Measurements from ENCODE around the gene TRAF7. TPM values are rescaled to one million over a fixed set of nuclear protein-coding genes. Genes with fewer than 3 reads are reported as not detected.

Gene TRAF7
- total RNA-seq, 1 donor from 2014 or later: 38.8 TPM

GRCh38 chr16:2147981-2148671 lies 7.5 kb upstream of the TRAF7 start, which contains the start of gene RAB26:
Gene RAB26 (plus strand): TSS chr16:2148625. CDS start chr16:2148784, 159 bp downstream.
- Histone ChIP-seq H3K4me1 (peaks cover 55% of the 10 kb centered on the region), H3K9me3 (no peaks in the 10 kb centered on the region), H3K27me3 (no peaks in the 10 kb centered on the region), H3K36me3 (no peaks in the 10 kb centered on the region), H3K4me3 (peak within 1 kb of the TSS; percentile 45 to 63), H3K27ac (peak within 1 kb of the TSS; percentile 81)
- TF ChIP-seq POLR2A (IDR thresholded peaks at IDR 0.05) (no peak), POLR2AphosphoS5 (IDR thresholded peaks at IDR 0.05; ENCODE audit: insufficient read depth in 1 of 2, low read depth in 1 of 2) (peak; percentile 34 to 67), CTCF (IDR thresholded peaks at IDR 0.05) (no peak)
- intact Hi-C loops (cut with DNase I): no loop called here
- no peak for DNase-seq (ENCODE audit: extremely low spot score in 2 of 2)

GRCh38 chr16:2148714-2149629 lies 6.6 kb upstream of the TRAF7 start:
- H3K9me3 ChIP-seq: no peaks in the 10 kb centered on the region
- intact Hi-C loops (cut with DNase I): no loop called here
- no peak for TF ChIP-seq POLR2A (IDR thresholded peaks at IDR 0.05)
- peak overlapping the region; percentile 45 to 63 for H3K4me3 ChIP-seq
- H3K27me3 ChIP-seq: no peaks in the 10 kb centered on the region
- peaks cover 63% of the 10 kb centered on the region for H3K4me1 ChIP-seq
- no peaks in the 10 kb centered on the region for H3K36me3 ChIP-seq
- H3K27ac ChIP-seq: no peak overlapping the region
- DNase-seq (ENCODE audit: extremely low spot score in 2 of 2): no peak

- no peak for DNase-seq (ENCODE audit: extremely low spot score in 2 of 2)
- no peak overlapping the region for H3K4me3 ChIP-seq
- H3K4me1 ChIP-seq: peaks cover 72% of the 10 kb centered on the region
- H3K27me3 ChIP-seq: no peaks in the 10 kb centered on the region
- H3K27ac ChIP-seq: no peak overlapping the region
- no peaks in the 10 kb centered on the region for H3K9me3 ChIP-seq
- H3K36me3 ChIP-seq: no peaks in the 10 kb centered on the region
- TF ChIP-seq POLR2A (IDR thresholded peaks at IDR 0.05) (no peak), CTCF (IDR thresholded peaks at IDR 0.05) (no peak), POLR2AphosphoS5 (IDR thresholded peaks at IDR 0.05; ENCODE audit: insufficient read depth in 1 of 2, low read depth in 1 of 2) (no peak)
- intact Hi-C loops (cut with DNase I): loop anchor here (10.0 kb wide), 1 partner anchor 365 kb away; the partner anchor contains the start of gene ATP6V0C
Observed at GRCh38 chr16:2149630-2150417, 5.8 kb upstream of the TRAF7 start.

- TF ChIP-seq POLR2A (IDR thresholded peaks at IDR 0.05) (no peak), POLR2AphosphoS5 (IDR thresholded peaks at IDR 0.05; ENCODE audit: insufficient read depth in 1 of 2, low read depth in 1 of 2) (no peak), CTCF (IDR thresholded peaks at IDR 0.05) (no peak)
- H3K9me3 ChIP-seq: no peaks in the 10 kb centered on the region
- H3K4me1 ChIP-seq: peaks cover 72% of the 10 kb centered on the region
- no peaks in the 10 kb centered on the region for H3K36me3 ChIP-seq
- H3K27ac ChIP-seq: no peak overlapping the region
- no peak for DNase-seq (ENCODE audit: extremely low spot score in 2 of 2)
- H3K4me3 ChIP-seq: no peak overlapping the region
- H3K27me3 ChIP-seq: no peaks in the 10 kb centered on the region
- intact Hi-C loops (cut with DNase I): loop anchor here (10.0 kb wide), 1 partner anchor 364 kb away; the partner anchor contains the start of gene ATP6V0C
Observed at GRCh38 chr16:2150418-2151187, 5.0 kb upstream of the TRAF7 start.
